Testis (tissue), 3 donors: ENCODE data around the gene LRRIQ4. TPM values are rescaled to one million over a fixed set of nuclear protein-coding genes. Genes with fewer than 3 reads are reported as not detected.

ENCODE experiments used
- DNase-seq: peaks from one replicate; pipeline ENCODE4 v3.0.0-alpha.2; 2019
- H3K27ac ChIP-seq, 2 donors: fragments of 200-600 bp; sonication (generic); one replicate each; pipeline ENCODE4 v1.5.1; 2019
- H3K27me3 ChIP-seq: fragments of 200-600 bp; sonication (generic); one replicate; pipeline ENCODE4 v1.5.1; 2019
- H3K36me3 ChIP-seq: fragments of 200-600 bp; sonication (generic); one replicate; pipeline ENCODE4 v1.5.1; 2017; ENCODE audit warnings: low read depth; ENCODE audit errors: missing control alignments
- H3K4me1 ChIP-seq: fragments of 200-600 bp; sonication (generic); one replicate; pipeline ENCODE4 v1.5.1; 2019
- H3K4me3 ChIP-seq, 2 donors: fragments of 200-600 bp; sonication (generic); one replicate each; pipeline ENCODE4 v1.5.1; 2017 to 2019
- H3K9me3 ChIP-seq: fragments of 200-600 bp; sonication (generic); one replicate; pipeline ENCODE4 v1.5.1; 2017
- POLR2A ChIP-seq: fragments of 450-650 bp; IDR thresholded peaks from one replicate; pipeline ENCODE4 v1.6.1; 2017; ENCODE audit warnings: antibody characterized with exemption, mild to moderate bottlenecking, moderate library complexity
- WGBS, 2 donors: methylation state at CpG; one replicate each; pipeline ENCODE4 v1.1.5; 2018; 5-methylcytosine and 5-hydroxymethylcytosine counted together
- intact Hi-C: fragments of 100-400 bp; cut with DNase I; formaldehyde crosslinking; loops from one replicate; pipeline ENCODE4 v1.15.1; 2023; ENCODE audit warnings: low total_unique reads
- polyA plus RNA-seq: library from polyadenylated mRNA; stranded (reverse); fragments of 350-450 nt; fragmentation: Illumina TruSeq; extraction: RNeasy Lipid Tissue Mini Kit (QIAGEN cat#74804); gene quantifications from one replicate; pipeline ENCODE4 v1.2.3, GENCODE V29; 2014; ENCODE audit warnings: low read depth, low replicate concordance; ENCODE audit not compliant: insufficient read depth
- total RNA-seq, 2 donors: library from RNA; depleted of rRNA; stranded (reverse); fragments of >200 nt; gene quantifications; one replicate each; pipeline ENCODE4 v1.2.3, GENCODE V29; 2016
- TF ChIP-seq, protein P1 (sequence below), 3 experiments: fragments of 450-650 bp in 2 of 3; fragments of 200-600 bp in 1 of 3; sonication (generic) in 1 of 3; IDR thresholded peaks; one replicate each; pipeline ENCODE4 v1.5.1; 2016 to 2019; ENCODE audit warnings: antibody characterized with exemption in 3 of 3, mild to moderate bottlenecking in 2 of 3, moderate library complexity in 1 of 3

The LRRIQ4 gene
- total and polyA plus RNA-seq, 3 donors from 2014 or later = 0.68 to 3.4 (median 1.3) TPM

DNA sequence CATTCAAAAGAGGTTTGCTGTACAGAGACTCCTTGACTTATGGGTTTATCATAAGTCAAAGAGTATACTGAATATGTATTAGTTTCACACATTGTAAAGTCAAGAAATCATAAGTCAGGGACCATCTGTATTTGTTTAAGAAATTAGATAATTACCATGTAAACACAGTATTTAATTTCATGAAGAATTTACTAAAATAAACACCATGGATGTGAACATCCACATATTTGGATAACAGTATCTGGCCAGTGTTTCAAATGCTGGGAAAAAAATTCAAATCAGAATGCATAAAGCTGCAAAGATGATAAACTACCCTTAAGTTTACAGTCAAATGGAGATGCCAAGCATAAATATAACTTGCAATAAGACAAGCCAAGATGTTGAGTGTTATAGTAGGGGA, 22.5 kb upstream of the LRRIQ4 start:
- no peak overlapping the region for H3K27ac ChIP-seq
- TF ChIP-seq POLR2A = no peak
- TF ChIP-seq, protein P1, sequence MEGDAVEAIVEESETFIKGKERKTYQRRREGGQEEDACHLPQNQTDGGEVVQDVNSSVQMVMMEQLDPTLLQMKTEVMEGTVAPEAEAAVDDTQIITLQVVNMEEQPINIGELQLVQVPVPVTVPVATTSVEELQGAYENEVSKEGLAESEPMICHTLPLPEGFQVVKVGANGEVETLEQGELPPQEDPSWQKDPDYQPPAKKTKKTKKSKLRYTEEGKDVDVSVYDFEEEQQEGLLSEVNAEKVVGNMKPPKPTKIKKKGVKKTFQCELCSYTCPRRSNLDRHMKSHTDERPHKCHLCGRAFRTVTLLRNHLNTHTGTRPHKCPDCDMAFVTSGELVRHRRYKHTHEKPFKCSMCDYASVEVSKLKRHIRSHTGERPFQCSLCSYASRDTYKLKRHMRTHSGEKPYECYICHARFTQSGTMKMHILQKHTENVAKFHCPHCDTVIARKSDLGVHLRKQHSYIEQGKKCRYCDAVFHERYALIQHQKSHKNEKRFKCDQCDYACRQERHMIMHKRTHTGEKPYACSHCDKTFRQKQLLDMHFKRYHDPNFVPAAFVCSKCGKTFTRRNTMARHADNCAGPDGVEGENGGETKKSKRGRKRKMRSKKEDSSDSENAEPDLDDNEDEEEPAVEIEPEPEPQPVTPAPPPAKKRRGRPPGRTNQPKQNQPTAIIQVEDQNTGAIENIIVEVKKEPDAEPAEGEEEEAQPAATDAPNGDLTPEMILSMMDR (IDR thresholded peaks at IDR 0.05) = no peak
- H3K36me3 ChIP-seq = no peaks in the 10 kb centered on the region
- no peaks in the 10 kb centered on the region for H3K27me3 ChIP-seq
- no peak for DNase-seq
- intact Hi-C loops = no loop called here
- H3K9me3 ChIP-seq = no peaks in the 10 kb centered on the region
- no peaks in the 10 kb centered on the region for H3K4me1 ChIP-seq
- no peak overlapping the region for H3K4me3 ChIP-seq

DNA sequence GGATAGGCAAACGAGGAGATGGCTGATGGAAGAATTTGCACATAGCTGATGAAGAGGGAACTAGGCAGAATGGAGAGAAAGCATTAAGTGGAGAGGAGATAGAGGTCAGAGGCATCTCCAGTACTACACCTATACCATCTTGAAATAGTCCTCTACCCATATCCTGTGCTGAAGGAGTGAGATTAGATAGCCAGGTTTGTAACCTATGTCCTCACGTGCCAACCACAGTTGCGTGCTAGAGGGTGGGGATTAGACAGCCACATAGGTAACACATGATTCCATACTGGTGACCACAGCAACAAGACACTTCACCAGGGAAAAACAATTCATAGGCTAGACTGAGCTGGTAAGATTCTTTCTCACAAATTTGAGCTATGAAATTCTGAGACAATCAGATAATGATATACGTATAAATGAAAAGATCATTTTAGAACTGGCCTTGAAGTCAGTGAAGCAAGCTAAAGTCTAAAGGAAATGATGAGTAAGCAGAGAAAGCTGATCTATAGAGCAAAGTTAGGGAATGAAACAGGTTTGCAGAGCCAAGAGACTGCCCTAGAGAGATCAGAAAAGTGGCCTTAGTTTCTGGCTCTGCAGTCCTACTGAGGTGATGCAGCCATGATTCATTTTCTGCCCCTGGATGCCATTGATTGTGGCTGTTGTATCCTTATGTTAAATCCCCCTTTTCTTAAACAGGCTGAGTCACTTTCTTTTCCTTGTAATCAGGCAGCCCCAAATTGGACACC, 21.8 kb upstream of the LRRIQ4 start:
- no peak overlapping the region for H3K27ac ChIP-seq
- H3K36me3 ChIP-seq = no peaks in the 10 kb centered on the region
- H3K4me1 ChIP-seq = no peaks in the 10 kb centered on the region
- no peaks in the 10 kb centered on the region for H3K9me3 ChIP-seq
- 80 to 84% methylated on average over 4 of the region's 4 CpGs for WGBS, 2 donors
- no peak overlapping the region for H3K4me3 ChIP-seq
- intact Hi-C loops = no loop called here
- no peak for DNase-seq
- TF ChIP-seq, protein P1 (IDR thresholded peaks at IDR 0.05) = no peak
- no peak for TF ChIP-seq POLR2A
- no peaks in the 10 kb centered on the region for H3K27me3 ChIP-seq

DNA sequence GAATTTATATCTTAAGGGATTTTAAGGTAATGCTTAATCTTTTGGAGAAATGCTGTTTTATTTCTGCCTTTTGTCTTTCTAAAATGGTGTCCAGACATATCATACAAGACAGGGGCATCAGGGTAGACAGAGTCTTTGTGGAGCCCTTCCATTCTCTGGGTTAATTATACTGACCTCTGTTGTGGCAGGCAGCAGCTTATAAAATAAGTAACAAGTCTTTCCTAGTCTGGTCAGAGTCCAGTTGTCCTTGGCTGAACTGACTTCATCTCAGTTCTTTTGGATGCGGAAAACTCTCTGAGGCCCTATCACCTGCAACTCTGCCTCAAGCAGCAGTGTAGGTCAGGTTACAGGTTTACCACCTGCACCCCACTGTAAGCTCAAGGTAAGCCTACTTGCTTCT, 20.3 kb upstream of the LRRIQ4 start:
- WGBS, 2 donors = 75 to 90% methylated on average over 1 of the region's 1 CpG
- Histone ChIP-seq H3K27me3 (no peaks in the 10 kb centered on the region), H3K36me3 (no peaks in the 10 kb centered on the region), H3K9me3 (no peaks in the 10 kb centered on the region), H3K4me1 (no peaks in the 10 kb centered on the region), H3K27ac (no peak overlapping the region), H3K4me3 (no peak overlapping the region)
- no peak for DNase-seq
- intact Hi-C loops = no loop called here
- TF ChIP-seq POLR2A = no peak
- TF ChIP-seq, protein P1 (IDR thresholded peaks at IDR 0.05) = no peak

DNA sequence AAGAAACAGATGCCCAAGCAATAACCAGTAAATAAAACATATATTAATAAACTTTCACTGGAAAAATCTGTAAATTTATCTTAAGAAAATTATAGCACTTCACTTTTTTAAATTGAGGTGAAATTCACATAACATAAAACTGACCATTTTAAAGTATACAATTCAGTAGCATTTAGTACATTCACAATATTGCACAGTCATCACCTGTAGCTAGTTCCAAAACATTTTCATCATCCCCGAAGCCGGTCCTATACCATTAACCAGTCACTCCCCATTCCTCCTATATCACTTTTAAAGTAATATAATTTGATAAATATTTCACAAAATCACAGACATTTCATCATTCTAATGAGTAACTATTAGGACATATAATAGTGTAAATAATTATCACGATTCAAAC, 8.0 kb upstream of the LRRIQ4 start:
- H3K36me3 ChIP-seq = no peaks in the 10 kb centered on the region
- DNase-seq = no peak
- H3K4me1 ChIP-seq = no peaks in the 10 kb centered on the region
- no peaks in the 10 kb centered on the region for H3K9me3 ChIP-seq
- no peak overlapping the region for H3K4me3 ChIP-seq
- TF ChIP-seq, protein P1 (IDR thresholded peaks at IDR 0.05) = no peak
- TF ChIP-seq POLR2A = no peak
- WGBS, 2 donors = 89 to 92% methylated on average over 3 of the region's 3 CpGs
- intact Hi-C loops = no loop called here
- no peak overlapping the region for H3K27ac ChIP-seq
- no peaks in the 10 kb centered on the region for H3K27me3 ChIP-seq

DNA sequence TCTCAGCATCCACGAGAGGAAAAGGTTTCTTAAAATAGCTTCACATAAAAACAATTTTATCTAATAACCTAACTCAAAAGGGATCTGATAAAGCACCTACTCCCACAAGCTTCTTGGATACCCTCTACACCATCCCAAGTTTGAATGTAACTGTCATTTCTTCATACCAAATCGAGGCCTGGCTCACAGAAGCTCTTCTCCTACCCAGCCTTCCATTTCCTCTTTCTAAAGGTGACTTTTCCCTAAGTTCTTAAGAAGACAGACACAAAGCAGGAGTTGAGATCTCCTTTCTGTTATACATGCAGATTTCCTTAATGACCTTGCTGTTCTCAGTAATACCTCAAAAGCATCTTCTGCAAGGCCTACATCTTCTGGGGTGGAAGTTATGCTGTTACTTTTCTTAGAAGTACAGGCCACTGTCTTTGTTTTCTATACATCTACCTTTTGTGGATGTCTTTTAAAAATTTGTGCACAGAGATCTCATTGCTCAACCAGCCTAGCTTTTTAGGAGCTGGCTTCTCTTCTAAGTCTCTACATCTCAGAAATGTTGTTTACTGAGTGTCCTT, 3.4 kb upstream of the LRRIQ4 start:
- no peak for TF ChIP-seq POLR2A
- TF ChIP-seq, protein P1 (IDR thresholded peaks at IDR 0.05) = no peak
- no peak for DNase-seq
- Histone ChIP-seq H3K4me3 (no peak overlapping the region), H3K27me3 (no peaks in the 10 kb centered on the region), H3K27ac (no peak overlapping the region), H3K4me1 (no peaks in the 10 kb centered on the region), H3K9me3 (no peaks in the 10 kb centered on the region), H3K36me3 (no peaks in the 10 kb centered on the region)
- WGBS, 2 donors = 40 to 41% methylated on average over 2 of the region's 2 CpGs
- intact Hi-C loops = no loop called here
